ENCODE measurements around the gene ADGRV1.

The ADGRV1 gene

DNA sequence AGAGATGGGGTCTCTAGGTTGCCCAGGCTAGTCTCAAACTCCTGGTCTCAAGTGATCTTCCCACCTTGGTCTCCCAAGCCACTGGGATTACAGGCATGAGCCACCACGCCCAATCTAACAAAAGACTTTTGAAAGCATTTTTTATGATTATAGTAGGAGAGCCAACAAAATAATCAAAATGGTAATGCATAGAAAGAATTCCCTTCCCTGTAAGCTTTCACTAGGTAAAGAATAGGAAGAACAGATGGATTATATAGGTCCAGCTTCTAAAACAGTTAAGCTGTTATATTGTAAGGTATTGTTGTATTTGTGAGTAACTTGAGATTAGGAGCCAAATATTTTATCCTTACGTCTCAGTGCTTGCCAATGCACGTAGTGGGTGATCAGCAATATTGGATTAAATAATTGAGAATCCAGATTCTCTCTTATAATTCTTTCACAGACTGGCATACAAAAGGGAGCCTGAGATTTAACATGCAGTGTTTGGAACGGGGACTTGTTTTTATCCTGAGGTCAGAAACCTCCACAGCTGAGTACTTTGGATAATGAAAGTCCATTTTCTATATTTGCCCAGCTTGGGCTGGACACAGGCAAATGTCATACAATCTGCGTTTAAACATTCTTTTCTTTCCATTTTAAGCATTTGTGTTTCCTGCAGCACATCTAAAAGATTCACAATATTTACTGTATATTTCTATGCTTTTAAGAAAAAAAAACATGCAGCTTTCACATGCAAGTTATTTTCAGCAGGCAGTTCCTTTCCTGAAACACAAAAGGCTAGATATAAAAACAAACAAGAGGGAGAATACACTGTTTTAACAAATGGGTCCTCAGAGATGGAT lies 586.1 kb downstream of the ADGRV1 start:
- Histone ChIP-seq H3K27ac (ENCODE audit: low read length) (no peak overlapping the region), H3K4me2 (ENCODE audit: insufficient read depth, low read length) (no peak overlapping the region), H3K9ac (ENCODE audit: low read depth, low read length) (no peak overlapping the region), H3K36me3 (ENCODE audit: insufficient read depth, low read length) (no peaks in the 10 kb centered on the region), H4K20me1 (ENCODE audit: insufficient read depth, low read length) (no peaks in the 10 kb centered on the region), H2AFZ (ENCODE audit: low read depth, low read length) (no peak overlapping the region), H3K4me1 (ENCODE audit: insufficient read depth, low read length) (no peaks in the 10 kb centered on the region), H3K79me2 (ENCODE audit: insufficient read depth, low read length) (no peaks in the 10 kb centered on the region), H3K4me3 (ENCODE audit: low read depth in 1 of 2, low read length in 2 of 2) (no peak overlapping the region), H3K27me3 (ENCODE audit: insufficient read depth, low read length, poor library complexity) (peaks cover 9% of the 10 kb centered on the region), H3K9me3 (ENCODE audit: insufficient read depth, low read length, severe bottlenecking) (no peaks in the 10 kb centered on the region)
- no peak for TF ChIP-seq EZH2 (IDR thresholded peaks at IDR 0.05; ENCODE audit: borderline replicate concordance, low read depth, low read length, severe bottlenecking)
- TF ChIP-seq, protein P1, sequence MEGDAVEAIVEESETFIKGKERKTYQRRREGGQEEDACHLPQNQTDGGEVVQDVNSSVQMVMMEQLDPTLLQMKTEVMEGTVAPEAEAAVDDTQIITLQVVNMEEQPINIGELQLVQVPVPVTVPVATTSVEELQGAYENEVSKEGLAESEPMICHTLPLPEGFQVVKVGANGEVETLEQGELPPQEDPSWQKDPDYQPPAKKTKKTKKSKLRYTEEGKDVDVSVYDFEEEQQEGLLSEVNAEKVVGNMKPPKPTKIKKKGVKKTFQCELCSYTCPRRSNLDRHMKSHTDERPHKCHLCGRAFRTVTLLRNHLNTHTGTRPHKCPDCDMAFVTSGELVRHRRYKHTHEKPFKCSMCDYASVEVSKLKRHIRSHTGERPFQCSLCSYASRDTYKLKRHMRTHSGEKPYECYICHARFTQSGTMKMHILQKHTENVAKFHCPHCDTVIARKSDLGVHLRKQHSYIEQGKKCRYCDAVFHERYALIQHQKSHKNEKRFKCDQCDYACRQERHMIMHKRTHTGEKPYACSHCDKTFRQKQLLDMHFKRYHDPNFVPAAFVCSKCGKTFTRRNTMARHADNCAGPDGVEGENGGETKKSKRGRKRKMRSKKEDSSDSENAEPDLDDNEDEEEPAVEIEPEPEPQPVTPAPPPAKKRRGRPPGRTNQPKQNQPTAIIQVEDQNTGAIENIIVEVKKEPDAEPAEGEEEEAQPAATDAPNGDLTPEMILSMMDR (IDR thresholded peaks at IDR 0.05; ENCODE audit: borderline replicate concordance, extremely low read depth, low read length, poor library complexity, severe bottlenecking), result no peak
- DNase-seq (no peak), ATAC-seq (ENCODE audit: insufficient read depth, low read depth) (no peak)

GRCh38 chr5:91145333-91145620 lies 586.7 kb downstream of the ADGRV1 start:
- Histone ChIP-seq H3K36me3 (ENCODE audit: insufficient read depth, low read length) (no peaks in the 10 kb centered on the region), H3K27me3 (ENCODE audit: insufficient read depth, low read length, poor library complexity) (peaks cover 5% of the 10 kb centered on the region), H3K79me2 (ENCODE audit: insufficient read depth, low read length) (no peaks in the 10 kb centered on the region), H3K4me1 (ENCODE audit: insufficient read depth, low read length) (no peaks in the 10 kb centered on the region), H3K9ac (ENCODE audit: low read depth, low read length) (no peak overlapping the region), H3K9me3 (ENCODE audit: insufficient read depth, low read length, severe bottlenecking) (no peaks in the 10 kb centered on the region), H3K4me3 (ENCODE audit: low read depth in 1 of 2, low read length in 2 of 2) (no peak overlapping the region), H3K27ac (ENCODE audit: low read length) (no peak overlapping the region), H2AFZ (ENCODE audit: low read depth, low read length) (no peak overlapping the region), H3K4me2 (ENCODE audit: insufficient read depth, low read length) (no peak overlapping the region), H4K20me1 (ENCODE audit: insufficient read depth, low read length) (no peaks in the 10 kb centered on the region)
- TF ChIP-seq, protein P1 (IDR thresholded peaks at IDR 0.05; ENCODE audit: borderline replicate concordance, extremely low read depth, low read length, poor library complexity, severe bottlenecking), result no peak
- TF ChIP-seq EZH2 (IDR thresholded peaks at IDR 0.05; ENCODE audit: borderline replicate concordance, low read depth, low read length, severe bottlenecking), result no peak
- ATAC-seq (ENCODE audit: insufficient read depth, low read depth) (no peak), DNase-seq (no peak)

DNA sequence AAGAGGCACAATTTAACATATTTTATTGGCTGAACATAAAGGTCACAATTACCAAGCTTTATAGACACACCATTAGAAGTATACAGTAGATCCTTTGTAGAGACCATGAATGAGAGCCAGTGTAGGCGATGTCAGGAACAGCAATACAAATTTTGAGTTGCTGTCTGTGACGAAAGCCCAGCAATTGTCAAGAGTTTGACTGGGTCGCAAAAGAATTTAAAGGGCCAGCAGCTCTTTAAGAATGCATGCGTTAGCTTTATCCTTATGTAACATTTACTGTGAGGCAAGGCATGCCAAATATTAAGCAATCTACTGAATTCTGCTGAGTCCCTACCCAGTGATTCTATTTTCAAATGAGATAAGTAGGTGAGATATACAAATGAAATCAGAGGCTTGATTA lies 587.6 kb downstream of the ADGRV1 start:
- no peaks in the 10 kb centered on the region for H4K20me1 ChIP-seq (ENCODE audit: insufficient read depth, low read length)
- ATAC-seq (ENCODE audit: insufficient read depth, low read depth) (no peak), DNase-seq (no peak)
- H3K36me3 ChIP-seq (ENCODE audit: insufficient read depth, low read length), result no peaks in the 10 kb centered on the region
- H3K27ac ChIP-seq (ENCODE audit: low read length), result no peak overlapping the region
- H2AFZ ChIP-seq (ENCODE audit: low read depth, low read length), result no peak overlapping the region
- H3K79me2 ChIP-seq (ENCODE audit: insufficient read depth, low read length), result no peaks in the 10 kb centered on the region
- H3K9me3 ChIP-seq (ENCODE audit: insufficient read depth, low read length, severe bottlenecking), result no peaks in the 10 kb centered on the region
- H3K27me3 ChIP-seq (ENCODE audit: insufficient read depth, low read length, poor library complexity), result peaks cover 5% of the 10 kb centered on the region
- H3K4me2 ChIP-seq (ENCODE audit: insufficient read depth, low read length), result no peak overlapping the region
- H3K9ac ChIP-seq (ENCODE audit: low read depth, low read length), result no peak overlapping the region
- TF ChIP-seq, protein P1 (IDR thresholded peaks at IDR 0.05; ENCODE audit: borderline replicate concordance, extremely low read depth, low read length, poor library complexity, severe bottlenecking), result no peak
- no peak for TF ChIP-seq EZH2 (IDR thresholded peaks at IDR 0.05; ENCODE audit: borderline replicate concordance, low read depth, low read length, severe bottlenecking)
- no peak overlapping the region for H3K4me3 ChIP-seq (ENCODE audit: low read depth in 1 of 2, low read length in 2 of 2)
- H3K4me1 ChIP-seq (ENCODE audit: insufficient read depth, low read length), result no peaks in the 10 kb centered on the region

Measured in DND-41 (cell line).